VCaP (cell line): ENCODE results near the gene SEPTIN7.

Experiments used
- H3K27ac ChIP-seq: fragments of 450-650 bp; 2 replicates; pipeline ENCODE4 v1.5.1; 2017
- CTCF ChIP-seq: fragments of 450-650 bp; conservative IDR thresholded peaks from 2 replicates; pipeline ENCODE4 v1.5.1; 2017; ENCODE audit warnings: mild to moderate bottlenecking, moderate library complexity

Gene SEPTIN7

GRCh38 chr7:35760143-35760745, 40.6 kb upstream of the SEPTIN7 start:
- H3K27ac ChIP-seq, result no peak overlapping the region
- TF ChIP-seq CTCF, result no peak

- H3K27ac ChIP-seq, result no peak overlapping the region
- TF ChIP-seq CTCF, result no peak
These were observed 38.8 kb upstream of the SEPTIN7 start for GRCh38 chr7:35761871-35762677.

- no peak for TF ChIP-seq CTCF
- H3K27ac ChIP-seq, result no peak overlapping the region
These were observed 38.1 kb upstream of the SEPTIN7 start for GRCh38 chr7:35762781-35763180.

GRCh38 chr7:35768346-35768745, 32.5 kb upstream of the SEPTIN7 start:
- no peak for TF ChIP-seq CTCF
- no peak overlapping the region for H3K27ac ChIP-seq

- no peak overlapping the region for H3K27ac ChIP-seq
- TF ChIP-seq CTCF, result no peak
These were observed 29.1 kb upstream of the SEPTIN7 start for GRCh38 chr7:35771776-35772175.

- no peak for TF ChIP-seq CTCF
- H3K27ac ChIP-seq, result no peak overlapping the region
These were observed 26.9 kb upstream of the SEPTIN7 start for GRCh38 chr7:35773994-35774393.

- TF ChIP-seq CTCF, result no peak
- no peak overlapping the region for H3K27ac ChIP-seq
These were observed 24.2 kb upstream of the SEPTIN7 start for GRCh38 chr7:35776686-35777085.
